Anterior cingulate cortex (tissue), 58 donors: ENCODE results near the gene PROK1.
A peak's percentile ranks its signal among the peaks of the same experiment; 100 is the strongest.
"Not testable (repeated sequence)": the region's sequence is repeated elsewhere in the genome, so short reads cannot be mapped to it uniquely, and the experiment has no call there.

ENCODE experiments used
- DNase-seq, 58 donors: peaks; one replicate each; lab custom pipeline; 2025; lab: John Stamatoyannopoulos, UW

Gene PROK1, protein sequence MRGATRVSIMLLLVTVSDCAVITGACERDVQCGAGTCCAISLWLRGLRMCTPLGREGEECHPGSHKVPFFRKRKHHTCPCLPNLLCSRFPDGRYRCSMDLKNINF

DNA sequence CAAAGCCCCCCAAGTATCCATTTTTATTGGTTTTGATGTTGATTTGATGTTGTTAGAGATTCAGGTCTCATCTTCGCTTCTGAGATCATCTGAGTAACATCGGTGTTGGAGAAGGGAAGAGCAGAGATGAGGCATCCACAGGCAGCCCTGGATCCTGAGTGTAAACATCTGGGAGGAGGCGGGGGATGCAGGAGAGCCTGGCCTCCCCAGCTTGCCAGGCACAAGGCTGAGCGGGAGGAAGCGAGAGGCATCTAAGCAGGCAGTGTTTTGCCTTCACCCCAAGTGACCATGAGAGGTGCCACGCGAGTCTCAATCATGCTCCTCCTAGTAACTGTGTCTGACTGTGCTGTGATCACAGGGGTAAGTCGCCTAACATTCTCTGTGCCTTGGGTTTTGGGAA lies at the start of gene PROK1:
Gene PROK1, plus strand, starts transcription at position 221 of the 400 bp plus-strand sequence. Its CDS starts 68 bp downstream, at position 289.
- DNase-seq, result no peak

DNA sequence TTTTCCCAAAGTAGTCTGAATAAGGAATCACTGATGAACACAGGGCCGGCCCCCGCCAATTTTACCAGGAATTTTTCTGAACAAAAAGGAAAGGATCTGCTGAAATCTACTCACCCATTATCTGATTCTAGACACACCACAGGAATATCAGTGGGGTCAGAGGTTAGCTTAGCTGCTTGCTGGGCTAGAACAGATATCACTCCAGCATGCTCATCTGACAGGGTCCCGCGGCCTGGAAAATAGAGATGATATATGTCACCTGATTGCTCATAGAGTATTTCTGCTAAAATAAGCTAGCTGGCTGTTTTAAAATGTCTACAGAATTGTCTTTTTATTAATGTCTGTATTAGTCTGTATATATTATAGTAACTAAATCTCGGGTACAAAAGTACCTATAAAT lies 47.1 kb upstream of the PROK1 start:
- DNase-seq, result no peak

DNA sequence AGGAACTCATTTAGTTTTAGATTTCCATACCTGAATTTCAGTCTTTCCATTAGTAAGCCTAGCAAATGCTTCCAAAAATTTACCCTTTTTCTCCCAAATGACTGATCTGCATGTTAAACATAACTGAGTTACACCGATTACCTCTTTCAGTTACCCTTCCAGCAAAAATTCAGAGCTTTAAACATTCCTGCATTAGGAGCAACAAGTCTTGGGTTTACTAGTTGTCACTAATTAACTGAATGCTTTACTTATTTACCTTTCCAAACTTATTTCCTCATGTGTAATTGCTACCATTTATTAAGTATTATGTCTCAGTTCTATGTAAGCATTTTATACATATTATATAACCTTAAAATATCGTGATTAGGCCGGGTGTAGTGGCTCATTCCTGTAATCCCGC lies 46.5 kb upstream of the PROK1 start:
- no peak for DNase-seq

DNA sequence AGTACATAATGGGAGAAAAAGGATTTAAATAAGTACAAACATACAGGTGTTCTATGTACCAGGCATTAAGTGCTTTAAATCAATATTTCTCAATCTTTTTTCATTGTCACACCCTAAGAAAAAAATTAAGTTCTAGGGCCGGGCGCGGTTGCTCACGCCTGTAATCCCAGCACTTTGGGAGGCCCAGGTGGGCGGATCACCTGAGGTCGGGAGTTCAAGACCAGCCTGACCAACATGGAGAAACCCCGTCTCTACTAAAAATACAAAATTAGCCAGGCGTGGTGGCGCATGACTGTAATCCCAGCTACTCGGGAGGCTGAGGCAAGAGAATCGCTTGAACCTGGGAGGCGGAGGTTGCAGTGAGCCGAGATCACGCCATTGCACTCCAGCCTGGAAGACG lies 44.5 kb upstream of the PROK1 start:
- not testable (repeated sequence) for DNase-seq

DNA sequence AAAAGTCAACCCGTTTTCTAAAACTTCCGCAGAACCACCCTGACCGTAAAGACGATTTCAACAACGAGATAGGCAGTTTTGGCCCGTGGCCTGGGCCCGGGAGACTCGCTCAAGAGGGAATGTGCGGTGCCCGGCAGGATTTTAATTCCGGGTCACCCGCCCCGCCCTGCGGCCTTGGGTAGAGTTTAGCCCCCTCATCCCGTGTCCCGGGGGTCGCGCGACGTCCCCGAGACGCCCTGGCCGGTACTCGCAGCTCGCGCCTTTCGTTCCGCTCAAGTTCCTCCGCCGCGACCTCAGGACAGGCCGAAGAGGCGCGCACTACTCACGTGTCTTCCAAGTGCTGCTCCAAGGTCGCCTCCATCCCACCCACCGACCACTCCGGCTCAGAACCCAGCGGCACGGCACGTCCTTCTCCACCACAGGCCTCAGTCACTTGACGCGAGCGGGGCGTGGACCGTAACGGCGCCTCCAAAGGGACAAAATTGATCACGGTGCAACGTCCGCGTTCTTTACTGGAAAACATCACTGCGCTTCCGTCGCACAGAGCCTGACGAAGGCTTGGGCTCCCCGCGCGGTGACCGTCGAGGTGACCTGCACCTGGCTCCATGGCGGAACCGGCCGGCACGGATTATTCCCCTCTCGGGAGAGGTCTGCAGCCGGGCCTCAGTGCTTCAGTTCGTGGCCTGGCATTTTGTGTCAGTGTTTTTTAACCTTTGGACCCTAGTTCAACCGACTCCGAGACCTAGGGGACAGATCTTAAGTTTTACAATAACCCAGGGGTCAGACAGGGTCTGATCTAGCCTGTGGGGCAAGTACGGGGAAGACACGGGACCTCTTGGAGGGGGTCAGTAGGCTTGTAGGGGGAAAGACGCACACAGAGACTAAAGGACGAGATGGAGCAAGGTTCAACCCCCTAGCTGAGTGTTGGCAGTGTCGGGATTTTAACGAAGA lies 43.4 kb upstream of the PROK1 start, which contains the start of gene LAMTOR5:
Gene LAMTOR5, minus strand, starts transcription at position 435 of the 951 bp plus-strand sequence. Its CDS starts 74 bp downstream, at position 361.
- peak; percentile 51 to 94 (median 87) for DNase-seq

DNA sequence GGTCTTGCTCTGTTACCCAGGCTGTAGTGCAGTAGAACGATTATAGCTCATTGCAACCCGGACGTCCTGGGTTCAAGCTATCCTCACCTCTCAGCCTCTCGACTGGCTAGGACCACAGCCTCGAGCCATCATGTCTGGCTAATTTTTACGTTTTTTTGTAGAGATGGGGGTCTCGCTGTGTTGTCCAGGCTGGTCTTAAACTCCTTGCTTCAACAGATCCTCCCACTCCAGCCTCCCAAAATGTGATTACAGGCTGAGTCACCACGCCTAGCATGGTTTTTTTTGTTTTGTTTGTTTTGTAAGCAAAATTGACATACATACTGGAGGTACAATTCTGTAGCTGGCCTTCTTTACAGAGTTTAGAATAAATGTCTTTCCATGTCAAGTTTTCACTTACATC lies 42.5 kb upstream of the PROK1 start:
- no peak for DNase-seq

DNA sequence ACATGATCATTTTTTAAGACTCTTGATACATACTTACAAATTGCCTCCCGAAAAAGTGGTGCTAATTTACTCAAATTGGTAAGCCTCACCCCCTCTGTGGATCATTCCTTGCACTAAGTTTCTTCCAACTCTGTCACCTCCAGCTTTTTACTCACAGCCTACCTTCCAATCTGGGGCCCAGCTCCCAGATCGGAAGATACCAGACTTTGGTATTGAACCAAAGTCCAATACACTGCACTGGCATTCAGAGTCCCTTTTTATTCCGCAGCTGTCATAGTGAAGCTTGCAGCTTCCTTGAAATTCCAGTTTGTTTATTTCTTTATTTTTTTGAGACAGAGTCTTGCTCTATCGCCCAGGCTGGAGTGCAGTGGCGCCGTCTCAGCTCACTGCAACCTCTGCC lies 41.6 kb upstream of the PROK1 start:
- no peak for DNase-seq

DNA sequence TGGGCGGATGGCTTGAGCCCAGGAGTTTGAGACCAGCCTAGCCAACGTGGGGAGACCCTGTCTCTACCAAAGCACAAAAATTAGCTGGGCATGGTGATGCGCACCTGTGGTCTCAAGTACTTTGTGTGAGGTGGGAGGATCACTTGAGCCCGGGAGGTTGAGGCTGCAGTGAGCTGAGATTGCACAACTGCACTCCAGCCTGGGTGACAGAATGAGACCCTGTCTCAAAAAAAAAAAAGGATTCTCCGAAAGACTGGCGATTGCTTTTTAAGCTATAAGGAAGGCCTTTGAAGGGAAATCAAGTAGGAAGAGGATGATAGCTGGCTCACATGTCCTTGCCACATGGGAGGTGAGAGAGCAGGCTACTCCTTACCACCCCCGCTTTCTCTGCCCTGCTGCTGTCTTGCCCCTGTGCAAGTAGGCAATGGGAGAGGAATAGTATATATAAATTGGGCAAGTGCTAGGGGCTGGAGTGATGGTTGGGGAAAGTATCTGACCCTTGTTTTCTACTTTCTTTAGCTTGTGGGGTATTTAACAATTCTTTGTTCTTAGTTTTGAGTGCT lies 39.7 kb upstream of the PROK1 start:
- DNase-seq, result no peak

DNA sequence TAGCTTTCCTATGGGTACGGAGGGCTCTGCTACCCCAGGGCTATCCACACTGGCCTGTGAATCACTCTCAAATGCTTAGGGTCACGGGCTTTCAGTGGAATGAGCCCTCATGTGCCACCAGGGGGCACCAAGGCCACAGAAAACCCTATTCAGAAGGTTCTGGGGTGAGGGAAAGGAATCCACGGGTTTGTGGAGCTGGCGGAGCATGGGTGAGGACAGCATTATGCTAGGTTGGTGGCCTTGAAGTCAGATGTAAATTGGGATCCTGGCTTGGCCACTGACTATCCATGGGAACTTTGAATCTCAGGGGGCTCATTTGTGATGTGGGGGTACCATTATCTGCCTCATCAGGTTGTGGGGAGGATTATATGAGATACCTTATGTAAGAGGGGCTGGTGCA lies 38.4 kb upstream of the PROK1 start:
- DNase-seq, result peak in 49 of 58 donors; percentile 4 to 69 (median 31)

DNA sequence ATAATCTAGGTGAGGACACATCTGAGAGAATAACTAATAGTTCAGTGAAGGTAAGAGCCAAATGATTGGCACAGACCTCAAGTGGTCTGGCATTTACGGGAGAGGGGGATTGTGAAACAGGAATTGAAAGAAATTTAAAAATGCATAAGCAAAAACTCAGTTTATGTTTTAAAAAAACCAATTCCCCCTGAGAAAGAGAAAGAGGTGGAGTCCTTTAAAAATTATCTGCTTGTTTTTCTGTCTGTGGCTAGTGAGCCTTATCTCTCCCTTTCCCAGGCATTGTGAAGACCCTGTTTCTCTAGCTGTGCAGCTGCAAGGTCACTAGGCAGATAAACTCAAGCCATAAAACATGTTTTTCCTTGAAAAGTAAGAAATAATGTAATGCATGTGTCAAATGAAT lies 37.9 kb upstream of the PROK1 start:
- not testable (repeated sequence) for DNase-seq

DNA sequence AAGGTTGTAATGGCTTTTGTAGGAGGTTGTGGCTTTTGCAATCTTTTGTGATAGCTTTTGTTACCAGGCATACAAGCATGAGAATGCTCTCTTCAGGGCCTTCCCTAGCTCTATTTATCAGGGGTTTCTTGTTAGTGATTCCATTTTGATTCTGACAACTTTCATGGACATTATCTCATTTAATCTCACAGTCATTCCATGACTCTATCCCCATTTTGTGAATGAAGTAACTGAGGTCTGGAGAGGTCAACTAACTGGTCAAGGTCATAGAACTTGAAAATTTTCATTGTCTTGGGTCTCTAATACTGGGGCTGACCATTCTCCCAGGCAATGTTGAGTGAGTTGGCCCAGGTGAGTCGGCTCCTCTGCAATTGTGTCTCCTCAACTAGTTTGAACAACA lies 32.2 kb upstream of the PROK1 start:
- DNase-seq, result no peak

DNA sequence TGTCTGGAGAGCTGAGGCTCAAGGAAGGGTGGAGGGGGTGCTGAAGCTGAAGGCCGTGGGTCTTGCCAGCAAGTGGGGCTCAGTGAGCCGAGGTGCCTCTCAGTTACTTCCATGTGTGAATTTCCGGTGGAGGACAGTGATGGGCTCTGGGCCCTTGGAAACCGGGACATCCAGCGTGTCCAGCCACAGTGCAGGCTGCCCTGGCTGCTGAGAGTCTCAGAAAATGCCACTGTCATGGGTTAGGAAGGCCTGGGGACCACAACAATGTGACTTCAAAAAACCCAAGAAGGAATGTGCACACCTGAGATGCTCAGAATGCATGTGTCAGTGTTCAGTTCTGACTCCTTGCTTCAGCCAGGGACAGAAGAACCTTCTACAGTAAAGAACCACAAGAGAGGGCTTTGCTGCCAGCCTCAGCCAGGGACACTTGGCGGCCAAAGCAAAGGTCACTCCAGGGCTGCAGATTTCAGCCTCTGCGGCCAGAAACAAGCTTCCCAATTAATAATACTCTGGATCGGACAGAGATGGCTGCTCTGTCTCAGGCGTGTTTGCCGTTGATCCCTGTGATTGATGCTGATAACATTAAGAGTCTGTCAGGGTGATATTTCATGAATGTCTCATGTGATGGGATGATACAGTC lies 30.8 kb upstream of the PROK1 start:
- DNase-seq, result no peak

DNA sequence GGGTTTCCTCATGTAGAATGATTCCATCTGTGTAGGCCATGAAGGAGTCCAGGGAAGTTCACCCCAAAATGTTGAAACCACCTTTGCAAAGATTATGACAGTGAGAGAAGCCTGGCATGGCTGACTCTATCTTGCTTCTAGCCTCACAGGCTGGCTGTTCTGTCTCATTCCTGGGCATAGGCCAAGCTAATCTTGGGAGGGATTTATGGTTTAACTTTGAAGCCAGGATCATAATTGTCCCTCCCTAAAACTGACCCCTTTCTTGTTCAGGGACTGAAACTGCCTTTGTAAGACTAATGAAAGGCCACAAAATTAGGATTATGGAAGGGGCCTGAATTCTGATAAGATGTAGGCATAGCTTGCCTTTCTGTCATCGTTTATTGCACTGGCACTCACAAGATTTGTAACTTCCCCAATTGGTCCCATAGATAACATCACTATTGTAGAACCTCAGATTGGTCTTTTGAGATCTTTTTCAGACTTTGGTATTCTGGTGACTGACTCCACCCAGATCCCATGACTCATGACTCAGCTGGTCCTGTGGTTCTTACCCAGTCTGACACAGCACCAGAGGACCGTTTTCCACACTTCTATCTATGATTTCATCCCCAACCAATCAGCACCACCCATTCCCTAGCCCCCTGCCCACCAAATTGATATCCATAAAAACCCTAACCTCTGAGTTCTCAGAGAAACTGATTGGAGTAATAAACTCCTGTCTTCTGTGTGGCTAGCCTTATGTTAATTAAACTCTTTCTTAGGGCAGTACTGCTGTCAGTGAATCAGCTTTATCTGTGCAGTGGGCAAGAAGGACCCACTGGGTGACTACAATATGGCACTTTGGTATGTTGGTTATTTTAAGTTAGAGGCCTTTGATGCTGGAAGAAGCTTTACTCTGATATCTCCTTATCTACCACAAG lies 29.8 kb upstream of the PROK1 start:
- DNase-seq, result no peak

DNA sequence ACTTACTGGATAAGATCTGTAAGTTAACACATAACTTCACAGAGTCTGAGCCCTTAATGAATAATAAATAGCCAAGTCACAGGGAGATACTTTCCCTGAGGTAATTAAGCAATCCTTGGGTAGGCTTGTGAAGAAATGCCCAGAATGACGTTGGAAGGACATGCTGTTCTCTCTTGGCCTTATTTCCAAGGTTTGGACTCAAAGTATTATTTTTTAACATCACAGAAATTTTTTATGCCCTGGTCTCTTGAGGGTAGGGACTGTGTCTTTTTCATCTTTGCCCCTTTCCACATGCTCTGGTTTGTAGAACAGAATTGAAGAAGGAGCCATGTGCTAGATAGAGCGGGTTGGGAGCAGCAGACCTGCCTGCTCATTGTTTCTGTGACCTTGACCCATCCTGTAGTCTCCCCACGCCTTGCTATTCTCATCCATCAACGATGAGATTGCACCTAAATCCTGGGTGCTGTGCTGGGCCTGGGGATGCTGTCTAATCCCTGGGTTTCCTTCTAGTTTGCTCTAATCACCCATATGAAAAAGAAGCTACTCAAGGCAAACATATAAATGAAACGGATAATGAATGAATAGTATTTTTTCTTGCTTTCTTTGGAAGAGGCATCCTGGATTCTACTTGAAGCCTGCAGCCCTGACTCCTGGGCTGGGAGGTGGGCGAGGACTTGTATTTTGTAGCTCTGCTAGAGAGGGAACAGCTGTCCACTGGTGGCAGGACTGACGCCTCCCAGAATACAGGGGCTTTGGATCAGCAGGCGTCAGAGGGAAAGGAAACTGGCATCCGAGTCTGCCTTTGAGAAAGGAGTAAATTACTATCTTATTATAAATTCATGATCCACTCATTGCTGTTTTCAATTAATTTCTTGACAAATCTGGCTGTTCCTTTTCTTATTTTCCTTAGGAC lies 26.0 kb upstream of the PROK1 start:
- DNase-seq, result no peak

DNA sequence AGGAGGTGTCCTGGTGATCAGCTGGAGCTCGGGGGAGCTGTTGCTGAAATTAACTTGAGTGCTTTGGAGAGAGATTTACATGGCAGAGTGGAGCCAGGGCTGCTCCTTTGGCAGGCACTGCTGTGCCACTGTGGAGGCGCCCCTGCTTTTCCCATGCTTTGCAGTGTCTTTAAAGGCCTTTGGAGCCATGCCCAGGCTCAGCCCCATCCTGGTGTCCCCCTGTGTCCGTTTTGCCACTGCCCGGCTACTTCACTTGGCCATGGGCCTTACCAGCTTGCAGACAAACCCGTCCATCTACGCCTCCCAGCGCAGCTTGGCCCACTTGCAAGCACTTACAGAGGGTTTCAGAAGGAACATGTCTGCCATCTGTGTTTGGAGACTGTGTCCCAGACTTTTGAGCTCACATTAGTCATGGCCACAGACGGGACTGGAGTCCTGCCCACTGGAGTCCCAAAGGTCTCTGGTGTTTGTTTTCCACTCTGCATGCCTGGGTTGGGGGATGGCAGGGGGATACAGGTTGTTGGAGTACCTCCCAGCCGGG lies 25.3 kb upstream of the PROK1 start:
- DNase-seq, result peak in 27 of 58 donors; percentile 3 to 55 (median 18)

DNA sequence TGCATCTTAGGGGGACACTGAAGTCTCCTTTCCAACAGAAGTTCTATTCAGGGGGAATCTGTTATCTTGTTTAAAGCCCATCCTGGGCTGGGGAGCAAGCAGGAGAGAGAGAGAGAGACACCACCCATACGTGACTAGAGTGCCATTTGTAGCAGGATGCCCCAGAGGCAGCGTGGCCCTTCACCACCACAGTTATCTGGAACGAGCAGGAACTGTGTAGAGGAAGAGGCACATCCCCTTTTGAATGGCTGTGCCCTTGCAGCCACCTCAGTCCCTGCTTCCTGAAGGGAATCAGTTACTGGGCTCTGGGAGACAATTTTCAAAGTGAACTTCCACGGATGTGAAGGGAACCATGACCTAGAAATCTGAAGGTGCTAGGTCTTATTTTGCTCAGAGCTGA lies 24.1 kb upstream of the PROK1 start:
- DNase-seq, result no peak

DNA sequence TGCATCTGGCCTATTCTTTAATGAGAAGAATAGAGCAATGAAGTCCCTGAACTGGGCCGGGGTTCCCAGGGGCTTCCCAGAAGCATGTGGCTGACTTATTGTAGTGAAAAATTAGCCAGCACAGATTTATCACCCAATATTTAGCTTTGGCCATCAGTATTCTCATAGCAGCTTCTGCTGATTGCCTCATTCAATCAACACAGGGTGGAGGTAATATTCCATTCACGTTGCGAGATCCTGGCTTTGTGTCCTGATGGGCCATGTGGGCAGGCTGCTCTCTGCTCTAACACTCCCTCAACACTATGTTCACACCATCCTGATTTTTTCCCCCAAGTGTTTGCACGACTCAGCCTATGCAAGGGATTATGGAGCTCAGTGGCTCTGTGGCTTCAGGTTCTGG lies 22.0 kb upstream of the PROK1 start:
- DNase-seq, result no peak

DNA sequence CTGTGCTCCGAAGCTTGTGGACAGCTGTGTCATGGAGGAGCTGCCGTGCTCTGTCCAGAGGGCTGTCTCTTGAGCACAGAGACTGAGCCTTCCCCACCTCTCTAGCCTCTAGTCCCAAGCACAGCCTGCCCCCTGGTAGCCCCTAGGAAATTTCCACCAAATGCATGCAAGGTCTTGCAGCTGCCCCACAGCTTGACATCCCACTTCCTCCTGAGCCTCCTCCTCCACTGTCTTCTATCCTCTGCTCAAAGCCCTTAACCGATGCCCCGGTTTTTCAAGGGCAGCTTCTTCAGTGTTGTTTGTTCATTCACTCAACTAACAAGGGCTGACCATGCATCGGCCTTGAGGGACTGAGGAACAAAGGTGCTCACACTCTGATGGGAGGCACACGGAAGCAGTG lies 20.6 kb upstream of the PROK1 start:
- no peak for DNase-seq

DNA sequence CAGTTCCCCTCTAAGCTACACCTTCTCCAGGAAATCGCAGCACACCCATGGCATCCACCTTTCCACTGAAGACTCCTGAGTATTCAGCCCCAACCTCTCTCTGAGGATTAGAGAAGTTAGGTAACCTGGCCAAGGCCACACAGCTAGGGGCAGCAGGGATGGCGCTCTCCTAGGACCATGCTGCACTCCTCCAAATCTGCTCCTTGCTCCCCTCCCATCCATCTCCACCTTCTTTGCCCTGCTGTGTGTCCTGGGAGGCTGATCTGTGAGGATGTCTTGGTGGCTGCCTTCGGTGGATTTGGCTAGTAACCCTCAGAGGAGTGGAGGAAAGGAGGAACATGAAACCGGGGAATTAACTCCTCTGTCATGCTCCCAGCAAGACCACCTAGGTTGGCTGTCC lies 20.0 kb upstream of the PROK1 start:
- no peak for DNase-seq
